WTC11 (cell line): ENCODE results near the gene GADL1. TPM values are rescaled to one million over a fixed set of nuclear protein-coding genes. Genes with fewer than 3 reads are reported as not detected.

Experiments used
- ATAC-seq: fragments of 200-7000 bp; cut with Tn5 transposase; 2 replicates; pipeline ENCODE4 v1.10.0; 2021; ENCODE audit warnings: mild to moderate bottlenecking, moderate library complexity
- CTCF ChIA-PET: fragments of 300-600 bp; sonication (Branson Sonifier 250); formaldehyde crosslinking; loops from one replicate; lab custom pipeline; 2021; ENCODE audit warnings: antibody characterized with exemption; lab: Charles Lee
- POLR2A ChIA-PET: fragments of 350-600 bp; sonication (Branson Sonifier 250); formaldehyde crosslinking; loops from one replicate; lab custom pipeline; 2021; ENCODE audit warnings: antibody characterized with exemption; lab: Charles Lee
- DNase-seq: peaks from one replicate; pipeline ENCODE4 v3.0.0; 2021; ENCODE audit warnings: low spot score
- H3K27ac Mint-ChIP-seq: 2 replicates; pipeline ENCODE4 v1.8.0; 2021; ENCODE audit warnings: mixed read lengths
- H3K27me3 Mint-ChIP-seq: 2 replicates; pipeline ENCODE4 v1.8.0; 2021; ENCODE audit warnings: low read depth, mild to moderate bottlenecking, moderate library complexity, mixed read lengths
- H3K36me3 Mint-ChIP-seq: 2 replicates; pipeline ENCODE4 v1.8.0; 2021; ENCODE audit warnings: mixed read lengths
- H3K4me1 Mint-ChIP-seq: 2 replicates; pipeline ENCODE4 v1.8.0; 2022; ENCODE audit warnings: mixed read lengths
- H3K4me3 Mint-ChIP-seq: 2 replicates; pipeline ENCODE4 v1.8.0; 2021; ENCODE audit warnings: mild to moderate bottlenecking, moderate library complexity, mixed read lengths
- H3K9me3 Mint-ChIP-seq: 2 replicates; pipeline ENCODE4 v1.8.0; 2021; ENCODE audit warnings: mixed read lengths
- CBFB ChIP-seq: sonication (generic); formaldehyde crosslinking; IDR thresholded peaks from 2 replicates; pipeline ENCODE4 v1.8.1; 2022; ENCODE audit warnings: mild to moderate bottlenecking, low read depth, missing genetic modification reagents
- CREM ChIP-seq: sonication (generic); formaldehyde crosslinking; IDR thresholded peaks from 2 replicates; pipeline ENCODE4 v1.8.1; 2022; ENCODE audit warnings: mild to moderate bottlenecking, missing genetic modification reagents, moderate library complexity
- CTCF ChIP-seq: fragments of 200-600 bp; IDR thresholded peaks from 2 replicates; pipeline ENCODE4 v1.8.0; 2022; ENCODE audit warnings: antibody characterized with exemption
- FOXK1 ChIP-seq: sonication (generic); formaldehyde crosslinking; IDR thresholded peaks from 2 replicates; pipeline ENCODE4 v1.8.0; 2022; ENCODE audit warnings: mild to moderate bottlenecking, moderate library complexity, missing genetic modification reagents
- IRF2 ChIP-seq: sonication (generic); formaldehyde crosslinking; IDR thresholded peaks from 2 replicates; pipeline ENCODE4 v1.8.0; 2022; ENCODE audit warnings: low read depth, missing genetic modification reagents, borderline replicate concordance
- MXD4 ChIP-seq: fragments of 250-450 bp; sonication (Bioruptor Pico); IDR thresholded peaks from 2 replicates; pipeline ENCODE4 v1.8.0; 2021; ENCODE audit warnings: mild to moderate bottlenecking, moderate library complexity, borderline replicate concordance
- NFYB ChIP-seq: sonication (generic); formaldehyde crosslinking; conservative IDR thresholded peaks from 2 replicates; pipeline ENCODE4 v1.8.0; 2022; ENCODE audit warnings: low read depth, missing genetic modification reagents
- PRRX2 ChIP-seq: fragments of 250-450 bp; sonication (Bioruptor Pico); IDR thresholded peaks from 2 replicates; pipeline ENCODE4 v1.8.0; 2021; ENCODE audit warnings: mild to moderate bottlenecking
- ZMAT4 ChIP-seq: fragments of 250-450 bp; sonication (Bioruptor Pico); IDR thresholded peaks from 2 replicates; pipeline ENCODE4 v1.9.0; 2021; ENCODE audit warnings: mild to moderate bottlenecking
- ZSCAN18 ChIP-seq: fragments of 250-450 bp; sonication (Bioruptor Pico); IDR thresholded peaks from 2 replicates; pipeline ENCODE4 v2.1.2; 2022; ENCODE audit warnings: mild to moderate bottlenecking, moderate library complexity
- total RNA-seq: library from RNA; stranded (reverse); gene quantifications from 3 replicates; pipeline ENCODE4 v1.2.3, GENCODE V29; 2021
- TF ChIP-seq, protein P1 (sequence below): sonication (generic); formaldehyde crosslinking; IDR thresholded peaks from 2 replicates; pipeline ENCODE4 v1.8.1; 2022; ENCODE audit warnings: low read depth, mild to moderate bottlenecking, moderate library complexity, missing genetic modification reagents, borderline replicate concordance
- TF ChIP-seq, protein P2 (sequence below): sonication (generic); formaldehyde crosslinking; IDR thresholded peaks from 2 replicates; pipeline ENCODE4 v1.8.0; 2023; ENCODE audit warnings: missing genetic modification reagents
- TF ChIP-seq, protein P3 (sequence below): sonication (generic); formaldehyde crosslinking; IDR thresholded peaks from 2 replicates; pipeline ENCODE4 v1.8.0; 2022; ENCODE audit warnings: mild to moderate bottlenecking, missing genetic modification reagents
- TF ChIP-seq, protein P4 (sequence below): sonication (generic); formaldehyde crosslinking; IDR thresholded peaks from 2 replicates; pipeline ENCODE4 v1.8.1; 2022; ENCODE audit warnings: mild to moderate bottlenecking, missing genetic modification reagents, moderate library complexity, borderline replicate concordance

The GADL1 gene
- total RNA-seq, 1 experiment from 2014 or later = 0.15 TPM

GRCh38 chr3:30752491-30752890 lies 142.0 kb downstream of the GADL1 start:
- ATAC-seq (no peak), DNase-seq (no peak)
- peaks cover 29% of the 10 kb centered on the region for H3K4me1 Mint-ChIP-seq
- H3K27ac Mint-ChIP-seq = no peak overlapping the region
- POLR2A ChIA-PET = no interaction called here
- H3K9me3 Mint-ChIP-seq = no peaks in the 10 kb centered on the region
- no peaks in the 10 kb centered on the region for H3K27me3 Mint-ChIP-seq
- no peaks in the 10 kb centered on the region for H3K36me3 Mint-ChIP-seq
- no peak overlapping the region for H3K4me3 Mint-ChIP-seq
- TF ChIP-seq, protein P1, sequence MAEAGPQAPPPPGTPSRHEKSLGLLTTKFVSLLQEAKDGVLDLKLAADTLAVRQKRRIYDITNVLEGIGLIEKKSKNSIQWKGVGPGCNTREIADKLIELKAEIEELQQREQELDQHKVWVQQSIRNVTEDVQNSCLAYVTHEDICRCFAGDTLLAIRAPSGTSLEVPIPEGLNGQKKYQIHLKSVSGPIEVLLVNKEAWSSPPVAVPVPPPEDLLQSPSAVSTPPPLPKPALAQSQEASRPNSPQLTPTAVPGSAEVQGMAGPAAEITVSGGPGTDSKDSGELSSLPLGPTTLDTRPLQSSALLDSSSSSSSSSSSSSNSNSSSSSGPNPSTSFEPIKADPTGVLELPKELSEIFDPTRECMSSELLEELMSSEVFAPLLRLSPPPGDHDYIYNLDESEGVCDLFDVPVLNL (CRISPR knock-in tag) = no peak
- TF ChIP-seq, protein P2, sequence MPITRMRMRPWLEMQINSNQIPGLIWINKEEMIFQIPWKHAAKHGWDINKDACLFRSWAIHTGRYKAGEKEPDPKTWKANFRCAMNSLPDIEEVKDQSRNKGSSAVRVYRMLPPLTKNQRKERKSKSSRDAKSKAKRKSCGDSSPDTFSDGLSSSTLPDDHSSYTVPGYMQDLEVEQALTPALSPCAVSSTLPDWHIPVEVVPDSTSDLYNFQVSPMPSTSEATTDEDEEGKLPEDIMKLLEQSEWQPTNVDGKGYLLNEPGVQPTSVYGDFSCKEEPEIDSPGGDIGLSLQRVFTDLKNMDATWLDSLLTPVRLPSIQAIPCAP (CRISPR knock-in tag) = no peak
- TF ChIP-seq ZMAT4 (no peak), MXD4 (no peak), IRF2 (CRISPR knock-in tag) (no peak), ZSCAN18 (CRISPR knock-in tag) (no peak), NFYB (CRISPR knock-in tag) (no peak), CREM (no peak)
- TF ChIP-seq, protein P3, sequence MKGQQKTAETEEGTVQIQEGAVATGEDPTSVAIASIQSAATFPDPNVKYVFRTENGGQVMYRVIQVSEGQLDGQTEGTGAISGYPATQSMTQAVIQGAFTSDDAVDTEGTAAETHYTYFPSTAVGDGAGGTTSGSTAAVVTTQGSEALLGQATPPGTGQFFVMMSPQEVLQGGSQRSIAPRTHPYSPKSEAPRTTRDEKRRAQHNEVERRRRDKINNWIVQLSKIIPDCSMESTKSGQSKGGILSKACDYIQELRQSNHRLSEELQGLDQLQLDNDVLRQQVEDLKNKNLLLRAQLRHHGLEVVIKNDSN = no peak
- CTCF ChIA-PET = interaction anchor here (1.0 to 2.0 kb wide), 5 partner anchors 10 to 739 kb away, joined by 3 to 10 read pairs (median 6); no protein-coding TSS in a partner anchor

GRCh38 chr3:30751610-30752299 lies 142.7 kb downstream of the GADL1 start:
- Mint-ChIP-seq H3K4me1 (peaks cover 36% of the 10 kb centered on the region), H3K27ac (no peak overlapping the region), H3K27me3 (no peaks in the 10 kb centered on the region)

More at GRCh38 chr3:30751610-30752299, 142.7 kb downstream of the GADL1 start:
- TF ChIP-seq CTCF = 0 out of 2 replicates have a peak, but pooled peaks have one; percentile 18
- TF ChIP-seq, protein P4, sequence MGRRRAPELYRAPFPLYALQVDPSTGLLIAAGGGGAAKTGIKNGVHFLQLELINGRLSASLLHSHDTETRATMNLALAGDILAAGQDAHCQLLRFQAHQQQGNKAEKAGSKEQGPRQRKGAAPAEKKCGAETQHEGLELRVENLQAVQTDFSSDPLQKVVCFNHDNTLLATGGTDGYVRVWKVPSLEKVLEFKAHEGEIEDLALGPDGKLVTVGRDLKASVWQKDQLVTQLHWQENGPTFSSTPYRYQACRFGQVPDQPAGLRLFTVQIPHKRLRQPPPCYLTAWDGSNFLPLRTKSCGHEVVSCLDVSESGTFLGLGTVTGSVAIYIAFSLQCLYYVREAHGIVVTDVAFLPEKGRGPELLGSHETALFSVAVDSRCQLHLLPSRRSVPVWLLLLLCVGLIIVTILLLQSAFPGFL (CRISPR knock-in tag) = no peak
- no peak for TF ChIP-seq PRRX2
- TF ChIP-seq FOXK1 (CRISPR knock-in tag) = no peak
- TF ChIP-seq CBFB = no peak
- Mint-ChIP-seq H3K4me3 (no peak overlapping the region), H3K9me3 (no peaks in the 10 kb centered on the region), H3K36me3 (no peaks in the 10 kb centered on the region)
- DNase-seq (peak; percentile 54), ATAC-seq (peak; percentile 59)
- ChIA-PET POLR2A (no interaction called here), CTCF (interaction anchor here (0.6 to 2.2 kb wide), 11 partner anchors 8 to 739 kb away, joined by 3 to 19 read pairs (median 6); no protein-coding TSS in a partner anchor)
